ENCODE measurements around the gene RSPH9.
A peak's percentile ranks its signal among the peaks of the same experiment; 100 is the strongest.

RSPH9 gene

GRCh38 chr6:43714311-43715055, 69.6 kb downstream of the RSPH9 start:
- DNase-seq: peak; percentile 96

GRCh38 chr6:43715056-43715788, 70.4 kb downstream of the RSPH9 start:
- no peak for DNase-seq

GRCh38 chr6:43716099-43716498, 71.3 kb downstream of the RSPH9 start:
- DNase-seq: no peak

- DNase-seq: no peak
These were observed 72.6 kb downstream of the RSPH9 start for GRCh38 chr6:43717389-43717788.

- DNase-seq: no peak
These were observed 73.0 kb downstream of the RSPH9 start for GRCh38 chr6:43717822-43718221.

- DNase-seq: no peak
These were observed 73.7 kb downstream of the RSPH9 start for GRCh38 chr6:43718387-43719105.

GRCh38 chr6:43719511-43719910, 74.7 kb downstream of the RSPH9 start:
- DNase-seq: no peak

GRCh38 chr6:43720999-43721398, 76.2 kb downstream of the RSPH9 start:
- DNase-seq: no peak
